ENCODE measurements around the gene BMPR2.

DNA sequence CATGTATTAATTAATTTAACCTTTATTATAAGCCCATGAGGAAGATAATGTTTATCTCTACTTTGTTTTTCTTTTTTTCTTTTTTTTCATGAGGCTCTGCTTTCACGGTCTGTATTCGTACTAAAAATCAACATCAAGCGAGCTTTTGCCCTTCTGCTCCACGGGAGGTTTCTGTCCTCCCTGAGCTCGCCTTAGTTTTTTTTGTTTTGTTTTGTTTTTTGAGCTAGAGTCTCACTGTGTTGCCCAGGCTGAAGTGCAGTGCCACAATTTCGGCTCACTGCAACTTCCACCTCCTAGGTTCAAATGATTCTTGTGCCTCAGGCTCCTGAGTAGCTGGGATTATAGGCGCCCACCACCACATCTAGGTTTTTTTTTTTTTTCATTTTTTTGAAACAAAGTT is 29.9 kb upstream of the BMPR2 start:
- TF ChIP-seq CTCF (IDR thresholded peaks at IDR 0.05; ENCODE audit: low read depth, low read length, poor library complexity, severe bottlenecking) (no peak), EZH2phosphoT487 (IDR thresholded peaks at IDR 0.05; ENCODE audit: borderline replicate concordance, low read length) (no peak)

Measured in DOHH2 (cell line).